GM18861 (cell line): ENCODE data around the gene TAGLN2.

Source experiments
- ATAC-seq: cut with Tn5 transposase; IDR thresholded peaks from one replicate; pipeline ENCODE4 v1.9.1; 2021; ENCODE audit not compliant: unreplicated experiment

The TAGLN2 gene

DNA sequence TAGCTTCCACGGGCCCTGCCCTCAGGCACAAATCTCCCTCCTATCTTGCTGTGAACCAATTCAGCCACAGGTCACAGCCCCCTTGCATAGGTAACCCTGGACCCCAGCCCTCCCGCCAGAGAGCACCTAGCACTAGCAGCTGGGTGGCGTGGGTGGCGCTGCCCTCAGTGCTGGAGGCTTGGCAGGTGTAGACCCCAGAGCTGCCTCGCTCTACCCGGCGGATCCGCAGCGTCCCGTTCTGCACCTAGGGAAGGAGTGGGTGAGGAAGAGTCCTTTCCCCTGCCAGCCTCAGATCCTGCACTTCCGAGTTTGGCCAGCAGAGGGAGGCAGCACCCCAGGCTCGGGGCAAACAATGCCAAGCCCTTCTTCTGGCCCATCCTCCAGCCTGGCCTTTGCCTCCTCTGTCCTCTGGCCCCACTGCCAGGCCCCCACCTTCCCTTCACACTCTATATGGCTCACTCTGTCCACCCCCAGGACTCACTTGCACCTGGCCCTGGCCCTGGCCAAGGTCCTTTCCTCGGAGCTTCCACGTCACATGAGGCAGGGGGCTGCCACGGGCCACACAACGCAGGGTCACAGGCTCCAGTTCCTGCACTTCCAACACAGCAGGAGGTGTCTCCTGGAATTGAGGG, 11.1 kb upstream of the TAGLN2 start:
- no peak for ATAC-seq

DNA sequence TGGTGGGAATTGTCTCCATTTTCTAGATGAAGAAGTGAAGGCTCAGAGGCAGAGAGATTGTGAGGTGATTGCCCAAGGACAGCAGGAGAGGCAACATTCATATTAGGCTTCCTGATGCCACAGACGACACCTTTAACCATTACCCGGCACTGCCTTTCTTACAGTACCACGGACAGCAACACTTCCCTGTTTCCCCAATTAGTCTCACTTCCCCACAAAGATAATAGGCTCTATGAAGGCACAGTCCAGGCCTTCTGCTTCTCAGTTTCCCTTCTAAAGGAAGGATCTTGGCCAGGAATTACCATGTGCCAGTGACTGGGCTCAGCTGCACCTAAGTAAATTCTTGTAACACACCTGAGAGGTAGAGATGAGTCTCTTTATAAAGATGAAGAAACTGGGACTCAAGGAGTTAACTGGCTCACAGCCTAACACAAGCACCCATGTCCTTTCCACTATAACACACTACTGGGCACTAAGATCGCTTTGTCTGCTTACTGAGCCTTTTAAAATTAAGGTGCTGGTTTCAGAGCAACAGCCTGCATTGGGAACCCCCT, 10.5 kb upstream of the TAGLN2 start:
- no peak for ATAC-seq

DNA sequence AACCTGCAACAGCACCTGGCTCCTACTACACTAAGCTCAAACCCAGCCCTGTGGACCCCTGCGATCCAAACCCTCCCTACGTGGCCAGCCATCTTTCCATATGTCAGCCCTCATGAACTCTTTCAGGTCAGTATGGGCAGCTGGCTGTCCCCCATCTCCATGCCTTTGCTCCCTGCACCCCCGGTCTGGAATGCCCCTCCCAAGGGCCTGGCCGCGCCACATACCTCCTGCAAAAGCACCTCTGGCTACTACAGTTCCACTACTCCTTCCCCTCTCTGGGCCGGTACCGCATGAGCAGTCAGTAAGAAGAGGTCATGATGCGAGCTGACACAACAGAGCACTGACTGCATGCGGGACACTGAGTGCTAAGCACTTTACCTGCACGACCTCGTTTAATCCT, 10.0 kb upstream of the TAGLN2 start:
- no peak for ATAC-seq

DNA sequence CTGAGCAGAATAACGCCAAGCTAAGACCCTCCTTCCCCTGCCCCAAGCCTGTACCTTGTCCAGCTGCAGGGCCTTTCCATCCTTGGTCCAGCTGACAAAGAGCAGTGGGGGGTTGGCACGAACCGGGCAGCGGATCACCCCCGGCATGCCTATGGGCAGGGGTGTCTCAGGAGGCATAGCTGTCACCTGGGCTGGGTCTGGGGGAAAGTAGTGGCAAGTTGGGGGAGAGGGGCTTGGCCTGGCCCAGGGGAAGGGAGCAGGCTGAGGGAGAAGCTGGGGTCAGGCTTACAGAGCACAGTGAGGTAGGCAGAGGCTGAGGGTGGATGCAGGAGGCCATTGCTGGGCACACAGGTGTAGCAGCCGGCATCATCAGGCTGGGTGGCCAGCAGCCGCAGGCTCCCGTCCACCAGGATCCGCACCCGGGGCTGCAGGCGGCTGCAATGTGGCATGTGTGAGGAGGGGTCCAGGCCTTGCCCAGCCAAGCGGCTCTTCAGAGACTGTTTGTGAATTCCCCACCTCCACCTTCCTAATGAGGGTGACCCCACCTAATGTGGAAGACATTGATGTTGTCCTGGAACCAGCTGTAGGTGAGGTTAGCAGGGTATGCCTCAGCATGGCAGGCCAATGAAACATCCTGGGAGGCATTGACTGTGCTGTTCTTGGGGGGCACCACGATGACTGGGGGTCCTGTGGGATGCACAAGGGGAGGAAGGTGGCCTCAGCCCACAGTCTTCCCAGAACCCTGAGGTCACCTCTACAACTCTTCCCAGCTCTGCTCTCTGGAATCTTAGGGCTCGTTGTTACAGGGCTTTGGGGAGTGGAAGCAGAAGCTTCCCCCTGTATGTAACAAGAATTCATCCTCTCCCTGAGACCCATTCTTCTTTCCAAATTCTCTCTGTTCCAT, 9.1 kb upstream of the TAGLN2 start:
- ATAC-seq = no peak

DNA sequence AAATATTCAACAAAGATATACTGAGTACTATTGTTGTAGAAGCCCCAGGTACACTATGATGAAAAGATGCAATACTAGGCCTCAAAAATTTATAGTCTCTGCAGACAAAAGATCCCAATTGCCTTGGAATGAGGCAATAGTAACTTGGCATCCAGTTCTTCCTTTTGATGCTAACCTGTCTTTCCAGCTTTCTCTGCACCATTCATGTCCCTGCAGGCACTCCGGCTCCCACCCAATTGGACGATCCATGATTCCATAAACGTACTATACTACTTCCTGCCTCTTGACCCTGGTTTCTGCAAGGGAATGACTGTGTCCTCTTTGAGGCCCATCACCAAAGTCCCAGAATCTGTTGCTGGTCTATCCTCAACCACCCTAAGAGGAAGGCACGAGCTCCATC, 8.0 kb upstream of the TAGLN2 start:
- ATAC-seq = no peak

DNA sequence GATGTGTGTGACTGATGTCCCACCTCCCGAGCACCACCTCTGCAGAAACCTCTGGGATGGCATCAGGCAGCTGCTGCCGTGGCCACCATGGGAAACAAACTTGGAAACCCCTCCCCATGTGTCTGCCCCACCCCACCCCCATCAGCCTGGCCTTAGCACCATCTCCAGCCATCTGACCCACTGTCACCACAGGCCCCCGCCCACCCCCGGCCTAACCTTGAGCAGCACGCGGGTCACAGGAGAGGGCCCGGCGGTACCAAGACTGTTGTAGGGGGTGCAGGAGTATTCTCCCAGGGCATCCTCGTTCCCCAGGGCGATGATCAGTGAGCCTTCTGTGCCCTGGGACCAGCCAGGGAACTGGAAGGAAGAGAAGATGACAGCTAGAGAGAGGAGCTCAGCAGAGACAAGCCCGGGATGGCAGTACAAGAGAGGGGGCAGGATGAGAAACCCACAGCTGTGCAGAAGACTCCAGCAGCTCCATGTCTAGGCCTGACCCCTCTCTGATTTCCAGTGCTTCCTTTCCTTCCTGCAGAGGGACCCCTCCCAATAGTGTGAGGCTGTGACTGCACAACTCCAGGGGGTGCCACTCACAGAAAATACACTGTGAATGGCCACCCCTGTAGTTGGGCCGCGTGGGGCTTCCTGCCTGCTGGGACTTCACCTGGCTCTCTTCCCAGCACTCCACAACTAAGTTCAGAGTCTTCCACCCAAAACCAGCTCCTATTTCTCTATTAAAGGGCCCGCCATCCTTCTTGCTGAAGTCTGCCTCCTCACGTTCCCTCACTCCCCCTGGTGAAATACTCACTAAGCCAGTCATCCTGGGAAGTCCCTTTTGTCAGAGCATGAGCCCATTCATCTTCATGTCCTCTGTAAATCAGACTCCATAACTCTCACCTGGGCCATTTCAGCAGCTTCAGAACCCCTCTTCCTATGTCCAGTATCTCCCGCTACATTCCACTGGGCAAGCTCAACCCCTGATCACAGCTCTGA, 7.3 kb upstream of the TAGLN2 start:
- no peak for ATAC-seq

DNA sequence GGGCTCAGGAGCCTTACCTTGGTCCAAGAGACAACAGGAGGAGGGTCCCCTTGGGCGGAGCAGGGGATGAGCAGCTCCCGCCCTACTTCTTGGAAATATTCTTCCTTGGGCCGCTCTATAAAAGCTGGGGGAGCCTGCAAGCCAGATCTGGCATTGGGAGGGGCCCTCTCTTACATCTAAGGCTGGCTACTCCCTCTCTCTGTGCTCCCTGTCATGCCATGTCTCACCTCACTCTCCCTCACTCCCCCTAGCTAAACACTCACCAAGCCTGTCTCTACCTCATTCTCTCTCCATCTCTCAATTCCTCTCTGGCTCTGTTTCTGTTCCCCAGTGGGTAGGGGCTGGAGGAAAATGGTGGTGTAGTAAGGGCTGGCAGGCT, 6.5 kb upstream of the TAGLN2 start:
- ATAC-seq = no peak

DNA sequence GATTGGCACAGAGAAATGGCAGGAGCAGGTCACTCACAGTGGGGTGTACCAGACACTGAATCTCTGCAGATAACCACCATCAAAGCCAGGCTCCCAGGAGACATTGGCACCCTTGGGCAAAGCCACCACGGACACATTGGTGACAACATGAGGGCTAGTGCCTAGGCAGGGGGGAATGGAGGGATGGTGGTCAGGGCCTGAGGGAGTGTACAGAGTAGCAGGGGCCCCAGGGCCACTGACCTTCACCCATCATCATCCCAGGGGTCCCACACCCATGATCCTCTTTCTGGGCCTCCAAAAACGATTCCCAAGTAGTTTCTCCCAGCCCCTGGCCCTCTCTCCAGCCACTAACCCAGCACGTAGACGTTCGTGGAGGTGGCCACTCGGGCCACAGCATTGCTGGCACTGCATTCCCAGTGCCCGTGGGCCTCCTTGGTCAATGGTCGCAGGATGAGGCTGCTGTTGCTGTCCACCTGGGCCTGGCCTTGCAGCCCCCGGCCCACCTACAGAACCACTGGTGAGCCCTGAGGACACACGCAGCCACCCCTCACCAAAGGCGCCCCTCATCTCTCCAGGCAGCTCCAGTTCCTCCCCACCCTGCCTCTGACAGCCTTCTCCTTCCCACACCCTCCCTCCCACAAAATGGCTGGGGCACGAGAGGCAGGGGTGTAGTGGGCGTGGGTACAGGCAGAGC, 5.9 kb upstream of the TAGLN2 start:
- no peak for ATAC-seq

DNA sequence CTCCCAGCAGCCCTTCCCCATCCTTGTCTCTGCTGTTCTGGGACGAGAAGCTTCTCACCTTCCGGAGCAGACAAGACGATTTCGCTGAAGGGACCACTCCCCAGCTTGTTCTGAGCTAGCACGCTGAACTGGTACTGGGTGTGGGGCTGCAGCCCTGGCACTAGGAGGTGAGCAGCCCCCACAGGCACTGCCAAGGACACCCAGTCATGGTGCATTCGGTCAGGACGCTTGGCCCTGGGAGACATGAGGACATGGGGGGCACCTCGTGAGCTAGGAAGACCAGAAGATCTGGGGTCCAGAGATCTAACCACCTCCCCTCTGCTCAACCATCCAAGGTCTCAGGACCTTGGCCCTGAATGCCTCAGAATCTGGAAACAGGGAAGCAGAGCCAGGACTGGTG, 5.3 kb upstream of the TAGLN2 start:
- ATAC-seq = no peak

DNA sequence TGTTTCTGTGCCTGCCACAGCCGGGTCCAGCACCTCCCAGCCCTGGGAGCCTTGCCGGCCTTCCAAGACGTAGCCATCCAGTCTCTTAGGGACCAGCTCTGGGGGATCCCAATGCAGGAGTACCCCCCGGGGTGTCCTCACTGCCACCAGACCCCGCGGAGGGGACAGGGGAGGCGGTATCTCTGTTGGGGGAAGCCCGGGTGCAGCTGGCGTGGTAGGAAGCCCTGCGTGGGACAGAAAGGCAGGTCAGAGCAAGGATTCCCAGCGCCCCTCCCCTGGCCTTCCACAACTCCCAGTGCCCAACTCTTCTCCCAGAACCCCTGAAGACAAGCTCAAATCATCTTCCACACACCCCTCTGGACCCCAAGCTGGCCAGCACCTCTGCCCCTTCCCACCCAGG, 4.9 kb upstream of the TAGLN2 start:
- ATAC-seq = no peak

DNA sequence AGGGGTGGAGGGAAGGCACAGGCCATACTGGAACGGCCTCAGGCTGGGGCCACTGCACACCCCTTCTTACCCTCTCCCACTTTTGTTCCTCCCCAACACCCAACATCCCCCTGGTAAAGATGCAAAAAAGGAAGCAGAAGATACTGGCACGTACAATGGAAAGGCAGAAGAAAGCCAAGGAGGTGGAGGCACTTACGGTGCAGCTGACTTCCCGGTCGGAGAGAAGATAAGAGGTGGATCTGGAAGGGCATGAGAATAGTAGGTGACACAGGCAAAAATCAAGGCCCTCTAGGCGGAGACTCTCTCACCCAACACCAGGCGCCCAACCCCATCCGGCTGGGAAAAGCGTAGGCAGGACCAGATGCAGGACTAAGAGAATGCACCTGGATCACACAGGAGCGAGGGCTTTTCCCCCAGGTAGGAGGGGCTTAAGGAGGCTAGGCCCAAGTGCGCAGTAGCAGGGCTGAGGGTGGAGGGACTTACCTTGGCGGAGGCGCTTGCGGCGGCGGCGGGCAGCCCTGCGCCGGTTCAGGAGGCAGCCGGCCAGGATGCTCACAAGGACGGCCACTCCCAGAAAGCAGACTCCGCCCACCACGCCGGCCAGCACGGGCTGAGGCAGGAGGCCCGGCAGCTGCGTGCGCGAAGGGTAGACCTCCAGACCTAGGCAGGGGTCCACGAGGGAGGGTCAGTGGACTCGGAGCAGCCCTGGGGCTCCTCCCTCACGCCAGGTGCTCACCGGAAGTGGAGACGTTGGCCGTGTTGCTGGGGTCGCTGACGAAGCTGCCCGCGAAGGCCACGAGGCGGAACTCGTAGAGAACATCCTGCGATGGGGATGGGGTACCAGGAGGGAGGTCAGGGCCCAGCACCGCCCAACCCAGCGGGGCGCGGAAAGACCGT, 4.1 kb upstream of the TAGLN2 start:
- no peak for ATAC-seq

DNA sequence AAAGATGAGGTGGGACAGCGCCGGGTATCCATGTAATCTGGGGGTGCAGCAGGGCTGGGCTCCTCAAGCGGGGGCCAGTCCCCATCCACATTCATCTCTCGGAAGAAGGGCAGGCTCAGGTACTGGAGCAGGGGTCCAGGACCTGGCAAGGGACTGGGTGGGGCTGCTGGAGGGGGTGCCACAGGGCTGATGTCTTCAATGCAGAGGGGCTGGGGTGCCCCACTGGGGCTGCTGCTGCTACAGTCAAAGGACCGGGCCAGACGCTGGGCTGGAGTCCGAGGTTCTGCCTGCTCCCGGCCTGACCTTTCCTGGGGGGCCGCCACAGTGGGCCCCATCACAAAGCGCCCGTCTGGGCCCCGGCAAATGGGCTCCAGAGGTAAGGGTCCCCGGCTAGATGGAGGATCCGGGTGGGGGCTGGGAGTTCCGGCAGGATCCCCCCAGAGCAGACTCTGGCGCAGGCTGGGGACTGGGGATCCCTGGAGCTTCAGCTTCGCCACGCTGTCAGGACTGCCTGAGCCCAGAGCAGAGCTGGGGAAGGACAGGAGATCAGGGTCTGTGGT, 3.3 kb upstream of the TAGLN2 start:
- ATAC-seq = no peak

DNA sequence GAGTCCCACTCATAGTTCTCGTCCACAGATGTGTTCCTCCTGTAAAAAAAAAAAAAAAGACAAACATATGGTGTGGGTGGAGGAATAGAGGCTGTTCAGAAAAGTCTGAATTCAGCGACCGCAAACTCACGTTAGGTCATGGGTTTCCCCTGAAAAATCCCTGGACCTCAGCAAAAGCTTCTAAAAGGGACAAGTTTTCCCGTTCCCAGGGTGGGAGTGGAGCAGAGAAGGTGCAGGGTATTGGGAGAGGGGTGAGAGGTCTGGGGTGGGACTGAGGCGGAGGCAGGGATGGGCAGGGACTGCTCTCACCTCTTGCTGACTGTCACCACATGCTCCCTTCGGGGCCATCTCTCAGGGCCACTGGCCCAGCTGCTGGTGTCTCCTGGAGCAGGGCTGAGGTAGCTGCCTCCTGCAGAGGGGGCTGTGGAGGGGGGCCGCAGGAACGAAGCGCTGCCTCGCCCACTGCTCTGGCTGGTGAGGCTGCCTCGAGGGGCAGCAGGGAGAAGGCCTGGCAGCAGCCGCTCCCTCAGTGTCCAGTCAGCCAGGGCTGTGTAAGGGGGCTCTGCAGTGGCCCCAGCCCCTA, 2.6 kb upstream of the TAGLN2 start:
- no peak for ATAC-seq

DNA sequence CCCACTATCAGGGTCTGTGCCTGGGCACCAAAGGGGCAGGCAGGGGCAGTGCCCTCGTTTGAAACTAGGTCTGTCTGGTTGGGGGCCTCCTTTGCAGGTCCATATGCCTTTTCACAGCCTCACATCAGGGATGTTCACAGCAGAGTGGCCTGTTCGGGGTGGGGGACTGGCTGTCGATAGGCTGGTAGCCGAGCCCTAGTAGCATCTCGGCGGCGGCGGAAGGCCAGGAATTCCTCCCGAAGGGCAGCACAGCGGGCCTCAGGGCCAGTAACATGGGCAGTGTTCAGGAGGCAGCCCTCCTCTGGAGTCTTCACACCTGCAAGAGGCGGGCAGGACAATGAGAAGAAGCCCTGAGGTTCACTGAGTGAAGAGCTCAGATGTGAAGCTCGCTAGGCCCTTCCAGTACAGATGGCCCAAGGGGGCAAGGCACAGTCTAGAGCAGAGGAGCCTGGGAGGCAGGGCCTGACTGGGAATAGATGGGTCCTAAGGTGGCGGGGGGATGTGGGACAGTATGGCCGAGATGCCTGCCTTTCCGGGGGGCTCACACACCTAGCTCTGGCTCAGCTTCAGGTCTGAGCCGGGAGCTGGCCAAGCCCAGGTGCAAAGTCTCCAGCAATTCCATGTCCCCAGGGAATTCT, 2.0 kb upstream of the TAGLN2 start:
- no peak for ATAC-seq

DNA sequence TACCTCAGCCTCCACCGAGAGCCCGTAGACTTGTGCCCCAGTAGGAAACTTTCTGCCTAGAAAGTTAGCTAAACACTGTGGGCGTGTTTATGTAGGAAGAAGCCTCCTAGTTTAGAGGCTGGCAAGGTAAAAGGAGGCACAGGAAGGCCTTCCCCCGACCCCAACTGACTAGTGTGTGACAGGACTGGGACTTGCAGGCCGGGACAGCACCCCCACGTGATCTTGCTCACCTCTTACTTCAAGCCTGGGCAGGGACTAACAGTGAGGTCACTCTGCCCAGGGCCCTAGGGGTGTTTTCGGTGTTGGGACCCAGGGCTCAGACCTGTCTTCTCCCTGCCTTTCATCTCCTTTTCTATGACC, 392 bp upstream of the TAGLN2 start:
- peak; percentile 2 for ATAC-seq

DNA sequence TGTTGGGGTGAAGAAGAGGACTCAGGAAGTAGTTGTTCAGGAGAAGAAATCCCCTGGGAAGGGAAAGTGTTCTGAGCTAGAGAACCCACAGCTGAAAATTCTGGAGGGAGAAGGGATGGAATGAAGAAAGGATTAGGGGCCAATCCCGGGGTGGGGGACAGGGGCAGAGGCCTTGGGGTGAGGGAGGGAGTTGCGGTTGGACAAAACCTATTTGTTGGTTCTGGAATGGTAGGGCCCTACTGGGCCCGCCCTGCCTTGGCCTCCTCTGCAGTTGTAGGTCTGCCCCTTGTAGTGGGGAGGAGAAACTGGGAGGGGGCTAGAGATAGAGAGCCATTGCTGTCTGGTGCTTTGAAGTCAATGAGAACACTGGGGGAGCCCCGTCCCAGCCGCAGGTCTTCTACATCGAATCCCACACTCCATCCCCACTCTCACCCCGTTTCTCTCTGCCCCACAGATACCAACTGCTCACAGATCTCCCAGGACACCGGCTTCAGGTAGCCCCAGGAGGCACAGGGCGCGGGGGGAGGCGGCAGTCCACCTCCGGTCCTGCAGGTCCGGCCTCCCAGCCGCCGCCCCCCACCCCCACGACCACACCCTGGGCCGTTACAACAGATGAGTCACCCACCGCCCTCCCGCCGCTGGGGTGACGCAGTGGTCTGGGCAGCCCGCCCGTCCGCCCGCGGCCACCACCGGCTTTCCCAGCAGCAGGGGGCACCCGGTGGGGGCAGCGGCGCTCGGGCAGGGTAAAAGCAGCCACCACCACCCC, 1.1 kb downstream of the TAGLN2 start:
- ATAC-seq = no peak

DNA sequence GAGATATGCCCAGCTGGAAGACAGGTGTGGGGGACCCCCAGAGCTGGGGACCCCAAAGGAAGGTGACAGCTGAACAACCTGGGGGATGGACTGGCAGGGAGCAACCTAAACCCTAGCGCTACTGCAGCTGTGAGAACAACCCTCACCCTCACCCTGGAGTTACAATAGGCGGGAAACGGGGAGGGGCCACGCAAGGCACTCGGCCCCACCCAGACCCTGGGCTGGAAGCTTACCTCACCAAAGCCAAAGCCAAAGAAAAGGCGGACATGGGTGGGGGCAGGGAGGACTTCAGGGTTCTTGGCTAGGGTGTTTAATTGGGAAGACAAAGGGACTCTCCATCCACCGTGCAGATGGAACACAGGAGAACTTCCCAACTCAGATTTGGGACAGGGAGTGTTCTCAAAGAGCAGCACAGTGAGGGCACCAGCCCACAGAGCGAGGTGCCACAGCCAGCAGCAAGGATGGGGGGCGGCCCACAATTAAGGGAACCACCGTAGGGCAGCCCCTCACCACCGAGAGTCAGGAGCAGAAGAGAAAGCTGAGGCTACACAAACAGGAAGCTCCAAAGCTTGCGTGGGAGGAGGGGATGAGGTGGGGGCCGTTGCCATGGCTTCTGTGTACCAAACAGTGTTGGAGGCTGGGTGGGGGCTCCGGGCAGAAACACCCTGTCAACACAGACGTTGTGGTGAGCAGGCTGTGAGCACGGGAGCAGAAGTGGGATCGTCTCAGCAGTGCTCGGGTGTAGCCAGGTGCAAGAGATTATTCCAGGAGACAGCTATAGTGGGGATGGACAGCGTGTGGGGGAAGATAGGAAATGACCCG, 1.9 kb downstream of the TAGLN2 start:
- ATAC-seq = peak; percentile 21
